GM18526 (cell line): ENCODE data around the gene UPK1B.

Experiments used
- POLR2A ChIP-seq: IDR thresholded peaks from 3 replicates; pipeline ENCODE4 v1.6.1; 2011; ENCODE audit not compliant: insufficient read length; ENCODE audit errors: extremely low read depth

UPK1B gene

GRCh38 chr3:119170821-119171220, 2.6 kb upstream of the UPK1B start:
- TF ChIP-seq POLR2A = no peak

GRCh38 chr3:119175872-119176756, 2.7 kb downstream of the UPK1B start:
- TF ChIP-seq POLR2A = no peak

DNA sequence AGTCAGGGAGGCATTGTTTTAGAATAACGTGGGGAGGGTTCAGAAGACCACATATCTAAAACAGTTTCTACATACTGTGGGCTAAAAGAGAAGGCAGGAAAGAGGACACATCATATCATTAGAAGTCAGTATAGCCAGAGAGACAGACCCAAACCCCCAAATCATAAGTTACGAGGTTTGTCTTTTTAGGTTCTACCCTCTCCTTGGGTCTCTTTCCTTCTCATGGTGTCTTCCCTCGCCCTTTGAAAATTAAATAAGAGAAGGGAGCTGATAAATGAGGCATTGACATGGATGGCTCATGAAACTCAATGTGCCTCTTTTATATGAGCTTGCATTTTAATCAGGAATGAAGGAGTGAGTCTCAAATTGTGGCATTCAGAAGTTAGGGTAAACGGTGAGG, 3.4 kb downstream of the UPK1B start:
- TF ChIP-seq POLR2A = no peak

DNA sequence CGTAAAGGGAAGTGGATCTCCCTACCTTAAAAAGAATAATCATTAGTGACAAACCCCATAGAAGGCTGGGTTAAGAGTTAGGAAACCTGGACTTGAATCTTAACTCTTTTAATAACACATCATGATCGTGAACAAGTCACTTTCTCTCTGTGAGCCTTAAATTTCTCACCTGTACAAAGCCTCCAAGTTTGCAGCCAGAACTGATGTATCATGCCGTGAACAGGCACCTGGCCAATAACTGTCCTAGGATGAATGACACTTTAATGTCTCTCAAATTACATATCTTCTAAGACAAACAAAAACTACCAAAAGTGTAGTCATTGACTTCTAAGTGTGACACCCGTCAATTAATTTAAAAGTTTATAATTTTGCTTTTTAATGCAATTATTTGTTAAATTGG, 3.9 kb downstream of the UPK1B start:
- no peak for TF ChIP-seq POLR2A

DNA sequence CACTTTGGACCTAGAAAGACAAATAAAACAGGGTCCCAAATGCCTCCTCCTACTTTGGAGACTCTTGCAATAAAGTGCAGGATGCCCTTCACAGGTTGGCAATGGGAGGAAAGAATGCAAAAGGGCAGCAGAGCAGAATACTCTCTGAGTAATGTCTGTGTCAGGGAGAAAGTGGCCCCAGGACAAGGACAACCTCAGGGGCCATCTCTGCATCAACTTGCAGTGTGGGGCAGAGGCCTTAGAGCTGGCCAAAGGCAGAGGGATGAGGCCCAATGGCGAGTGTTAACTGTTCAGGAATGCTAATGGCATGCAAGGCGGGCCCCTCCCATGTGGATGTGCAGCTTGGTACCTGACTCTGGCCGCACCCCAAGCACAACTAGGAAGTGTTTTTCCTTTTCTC, 8.4 kb downstream of the UPK1B start:
- no peak for TF ChIP-seq POLR2A

DNA sequence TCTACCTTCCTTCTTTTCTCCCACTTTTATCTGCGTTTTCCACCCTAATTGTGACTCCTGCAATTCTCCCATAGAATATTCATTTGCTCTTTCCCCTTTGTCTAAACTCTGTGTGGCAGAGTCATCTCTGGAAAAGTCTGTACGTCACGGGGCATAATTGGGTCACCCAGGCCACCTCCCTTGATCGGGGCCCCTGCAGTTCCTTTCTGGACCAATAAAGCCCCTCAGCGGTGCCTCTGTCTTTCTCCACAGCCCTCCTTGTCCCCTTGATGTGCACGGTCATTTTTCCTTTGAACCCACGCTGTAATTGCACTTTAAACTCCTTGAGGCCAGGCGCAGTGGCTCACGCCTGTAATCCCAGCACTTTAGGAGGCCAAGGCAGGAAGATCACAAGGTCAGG, 10.7 kb downstream of the UPK1B start:
- TF ChIP-seq POLR2A = no peak

DNA sequence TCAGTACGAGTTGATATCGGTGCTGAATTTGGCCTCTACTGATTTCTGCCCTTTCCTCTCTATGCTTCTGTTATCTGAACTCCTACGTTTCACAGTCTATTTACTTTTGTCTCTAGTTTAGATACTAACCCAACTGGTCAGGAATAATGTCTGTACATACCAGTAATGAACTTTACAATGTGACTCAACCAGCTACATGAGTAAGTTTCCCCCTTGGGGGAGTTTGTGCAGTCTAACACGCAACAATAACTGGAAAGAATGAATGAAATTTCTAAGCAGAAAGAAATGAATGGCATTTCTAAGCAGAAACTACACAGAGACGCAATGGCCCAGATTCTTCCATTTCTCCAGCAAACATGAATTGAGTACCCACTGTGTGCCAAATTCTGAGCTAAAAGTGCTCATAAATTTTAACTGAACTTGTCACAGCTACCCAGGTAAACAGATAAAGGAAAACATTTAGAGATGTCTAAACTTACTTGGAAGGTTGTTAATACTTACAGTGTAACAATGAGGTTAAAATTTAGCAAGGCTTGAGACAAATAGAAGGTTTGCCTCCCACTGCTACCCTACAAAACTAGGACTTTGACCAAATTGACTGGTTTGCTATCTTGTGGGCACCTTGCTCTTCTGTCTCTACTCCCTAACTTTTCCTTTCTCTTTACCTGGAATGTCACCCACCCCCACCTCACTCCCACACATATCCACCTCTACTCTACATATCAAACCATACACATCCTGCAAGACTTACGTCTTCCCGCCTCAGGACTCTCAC, 11.6 kb downstream of the UPK1B start:
- no peak for TF ChIP-seq POLR2A

DNA sequence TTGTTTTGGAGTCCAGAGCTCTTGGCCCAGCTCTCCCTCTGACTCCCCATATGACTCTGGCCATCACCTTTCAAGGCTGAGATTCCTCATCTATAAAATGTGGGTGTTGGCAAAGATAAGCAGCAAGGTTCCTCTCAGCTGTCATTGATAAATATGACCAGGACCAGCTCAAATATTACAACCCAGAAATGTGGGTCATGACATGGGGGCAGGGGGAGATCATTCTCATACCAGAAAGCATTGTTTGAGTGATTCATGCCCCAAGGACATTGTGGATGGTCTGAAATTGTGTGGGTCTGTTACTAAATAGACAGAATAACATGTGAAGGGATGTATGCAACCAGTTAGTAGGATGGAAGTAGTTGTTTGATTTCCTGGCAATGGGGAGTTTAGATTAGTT, 13.9 kb downstream of the UPK1B start:
- no peak for TF ChIP-seq POLR2A

DNA sequence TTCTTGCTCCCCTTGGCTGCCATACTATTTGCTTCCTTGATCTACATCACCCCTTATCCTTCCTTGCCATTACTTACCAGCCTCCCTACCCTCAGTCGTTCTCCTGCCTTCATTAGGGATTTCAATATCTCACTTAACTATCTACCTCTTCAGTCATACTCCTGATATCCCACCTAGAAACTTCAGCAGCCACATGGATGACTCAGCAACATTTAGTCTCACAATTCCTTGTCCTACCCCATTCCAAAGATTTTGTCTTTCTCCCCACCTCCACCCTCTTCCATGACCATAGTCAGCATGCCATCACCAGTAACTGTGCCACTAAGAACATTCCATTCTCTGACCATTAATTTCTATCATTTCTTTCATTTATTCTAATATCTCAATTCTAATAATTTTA, 18.4 kb downstream of the UPK1B start:
- TF ChIP-seq POLR2A = no peak

DNA sequence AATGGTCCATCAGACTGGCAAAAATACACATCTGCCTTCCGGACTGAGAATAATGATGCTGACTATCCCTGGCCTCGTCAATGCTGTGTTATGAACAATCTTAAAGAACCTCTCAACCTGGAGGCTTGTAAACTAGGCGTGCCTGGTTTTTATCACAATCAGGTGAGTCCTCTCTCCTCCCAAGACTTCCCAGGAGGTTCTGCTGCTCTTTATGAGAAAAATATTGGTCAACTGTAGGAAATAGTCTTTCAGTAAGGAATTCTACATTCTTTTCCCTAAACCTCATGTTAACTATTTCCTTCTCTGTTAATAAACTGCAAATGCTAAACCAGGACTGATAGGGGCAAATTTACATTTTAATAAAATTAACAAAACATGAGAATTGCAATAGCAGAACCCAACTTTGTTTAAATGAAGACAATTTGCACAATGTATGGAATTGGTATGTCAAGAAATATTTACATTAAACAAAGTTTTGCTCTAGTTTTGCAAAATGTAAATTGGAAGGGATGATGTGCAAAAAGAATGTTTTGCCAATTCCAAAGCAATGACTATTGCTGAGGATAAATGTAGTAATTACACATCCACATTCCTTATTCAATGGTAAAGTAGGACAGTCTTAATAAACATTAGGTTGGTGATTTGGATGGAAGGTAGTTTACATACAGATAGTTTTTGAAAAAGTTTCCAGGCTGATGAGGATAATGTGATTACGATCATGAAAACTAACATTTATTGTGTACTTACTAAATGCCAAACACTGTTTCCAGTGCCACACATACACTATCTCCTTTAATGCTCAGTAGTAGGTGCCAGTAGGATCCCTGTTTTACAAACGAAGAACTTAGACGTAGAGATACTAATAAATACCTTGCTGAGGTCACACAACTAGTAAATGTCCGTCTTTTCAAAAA, 21.1 kb downstream of the UPK1B start:
- no peak for TF ChIP-seq POLR2A

GRCh38 chr3:119195151-119195476, 21.7 kb downstream of the UPK1B start:
- no peak for TF ChIP-seq POLR2A

DNA sequence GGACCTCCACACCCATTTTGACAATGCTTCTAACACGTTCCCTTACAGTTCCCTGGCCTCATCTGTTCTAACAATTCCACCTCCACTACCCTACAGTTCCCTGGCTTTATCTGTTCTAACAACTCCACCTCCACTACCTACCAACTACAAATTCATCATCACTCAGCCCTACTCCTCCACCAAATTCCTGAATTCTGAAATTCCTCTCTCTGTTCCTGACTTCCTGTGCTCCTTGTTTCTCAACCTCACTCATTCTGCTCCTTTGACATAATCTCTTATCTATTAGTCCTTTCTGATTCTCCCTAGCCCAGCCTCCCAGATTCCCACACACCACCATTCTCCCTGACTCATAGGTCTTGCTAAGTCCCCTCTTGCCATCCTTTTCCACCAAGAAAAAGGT, 22.5 kb downstream of the UPK1B start:
- no peak for TF ChIP-seq POLR2A

GRCh38 chr3:119205209-119205608, 31.8 kb downstream of the UPK1B start:
- no peak for TF ChIP-seq POLR2A

DNA sequence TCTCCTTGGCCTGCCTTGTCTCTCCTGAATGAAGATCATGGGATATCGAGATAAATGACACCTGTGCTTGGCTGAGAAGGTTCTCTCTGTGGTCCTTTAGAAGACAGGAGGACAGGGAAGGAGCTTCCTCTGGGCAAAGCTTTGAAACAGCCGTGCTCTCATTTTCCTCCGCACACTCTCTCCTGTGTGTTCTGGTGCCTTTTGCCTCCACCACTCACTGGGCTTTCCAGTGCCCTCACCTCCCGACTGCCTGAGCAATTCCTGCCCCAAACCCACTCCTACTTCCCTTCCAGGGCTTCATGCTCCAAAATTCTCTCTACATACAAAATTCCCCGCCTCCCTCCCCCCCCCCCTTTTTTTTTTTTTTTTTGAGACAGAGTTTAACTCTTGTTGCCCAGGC, 32.3 kb downstream of the UPK1B start:
- no peak for TF ChIP-seq POLR2A
